NCI-H748 treated with DMSO at 0.1 percent for 48 hours (cell line): ENCODE data around the gene ABCB8.
"Not testable (repeated sequence)": the region's sequence is repeated elsewhere in the genome, so short reads cannot be mapped to it uniquely, and the experiment has no call there.

Experiments used
- DNase-seq: peaks from one replicate; lab custom pipeline; 2025; lab: John Stamatoyannopoulos, UW

Gene ABCB8

GRCh38 chr7:150998341-150998740 lies 29.9 kb upstream of the ABCB8 start:
- no peak for DNase-seq

DNA sequence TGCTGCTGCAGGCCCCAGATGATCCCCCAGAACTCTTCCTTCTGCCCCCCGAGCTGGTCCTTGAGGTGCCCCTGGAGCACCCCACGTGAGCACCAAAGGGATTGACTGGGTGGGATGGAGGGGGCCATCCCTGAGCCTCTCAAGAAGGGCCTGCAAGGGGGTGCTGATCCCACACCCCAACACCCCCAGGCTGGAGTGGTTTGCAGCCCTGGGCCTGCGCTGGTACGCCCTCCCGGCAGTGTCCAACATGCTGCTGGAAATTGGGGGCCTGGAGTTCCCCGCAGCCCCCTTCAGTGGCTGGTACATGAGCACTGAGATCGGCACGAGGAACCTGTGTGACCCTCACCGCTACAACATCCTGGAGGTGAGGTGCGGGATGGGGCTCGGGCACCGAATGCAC lies 29.2 kb upstream of the ABCB8 start:
- DNase-seq = no peak

- DNase-seq = no peak
Observed at GRCh38 chr7:150999497-151000230, 28.6 kb upstream of the ABCB8 start.

DNA sequence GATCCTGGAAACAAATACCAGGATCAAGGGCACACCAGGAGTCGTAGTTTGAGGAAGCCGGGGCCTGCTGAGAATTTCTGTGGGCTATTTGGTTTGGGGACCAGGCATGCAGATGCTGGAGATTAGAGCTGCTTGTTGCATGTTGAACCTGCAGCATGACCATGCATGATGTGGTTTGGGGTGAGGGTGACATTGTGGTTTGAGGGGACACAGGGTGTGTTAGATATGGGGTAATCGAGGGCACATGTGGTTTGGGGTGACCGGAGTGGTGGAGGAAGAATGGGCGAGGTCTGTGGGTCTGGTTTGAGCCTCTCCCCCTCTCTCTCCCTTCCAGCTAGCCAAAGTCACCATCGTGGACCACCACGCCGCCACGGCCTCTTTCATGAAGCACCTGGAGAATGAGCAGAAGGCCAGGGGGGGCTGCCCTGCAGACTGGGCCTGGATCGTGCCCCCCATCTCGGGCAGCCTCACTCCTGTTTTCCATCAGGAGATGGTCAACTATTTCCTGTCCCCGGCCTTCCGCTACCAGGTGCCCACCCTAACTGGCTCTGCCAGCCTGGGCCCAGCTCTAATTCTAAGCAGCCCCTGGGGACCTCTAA lies 27.3 kb upstream of the ABCB8 start:
- no peak for DNase-seq

DNA sequence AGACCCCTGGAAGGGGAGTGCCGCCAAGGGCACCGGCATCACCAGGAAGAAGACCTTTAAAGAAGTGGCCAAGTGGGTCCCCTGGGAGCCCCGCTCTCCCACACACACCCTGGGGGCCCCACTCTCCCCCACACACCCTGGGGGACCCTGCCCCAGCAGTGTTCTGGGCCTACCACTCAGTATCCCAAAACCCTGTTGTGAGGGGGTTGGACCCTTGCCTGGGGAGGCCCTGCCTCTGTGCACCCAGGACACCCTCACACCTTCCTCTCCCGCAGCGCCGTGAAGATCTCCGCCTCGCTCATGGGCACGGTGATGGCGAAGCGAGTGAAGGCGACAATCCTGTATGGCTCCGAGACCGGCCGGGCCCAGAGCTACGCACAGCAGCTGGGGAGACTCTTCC lies 26.7 kb upstream of the ABCB8 start:
- no peak for DNase-seq

GRCh38 chr7:151003572-151003971 lies 24.7 kb upstream of the ABCB8 start:
- DNase-seq = peak; percentile 47

- no peak for DNase-seq
Observed at GRCh38 chr7:151005566-151005965, 22.7 kb upstream of the ABCB8 start.

- DNase-seq = no peak
Observed at GRCh38 chr7:151006590-151007300, 21.5 kb upstream of the ABCB8 start.

DNA sequence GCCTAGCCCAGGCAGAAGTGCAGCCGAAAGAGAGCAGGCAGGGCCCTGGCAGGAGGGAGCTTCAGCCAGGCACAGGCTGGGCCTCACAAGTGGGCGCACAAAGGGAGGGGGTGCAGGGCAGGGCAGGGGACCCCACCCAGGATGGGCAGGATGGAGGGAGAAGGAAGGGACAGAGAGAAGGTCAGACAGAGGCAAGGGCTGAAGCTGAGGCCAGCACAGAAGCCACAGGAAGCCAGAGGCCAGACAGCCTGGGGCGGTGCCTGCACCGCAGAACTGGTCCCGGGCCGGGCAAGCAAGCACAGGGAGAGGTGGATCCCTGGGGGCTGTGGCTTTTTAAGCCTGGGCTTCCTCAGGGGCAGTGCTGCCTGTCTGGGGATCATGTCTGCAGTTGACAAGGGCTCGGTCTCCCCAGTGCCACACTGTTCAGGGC lies 20.8 kb upstream of the ABCB8 start:
- no peak for DNase-seq

GRCh38 chr7:151008143-151008510 lies 20.1 kb upstream of the ABCB8 start:
- DNase-seq = no peak

- DNase-seq = no peak
Observed at GRCh38 chr7:151008511-151009323, 19.5 kb upstream of the ABCB8 start.

GRCh38 chr7:151009327-151010036 lies 18.8 kb upstream of the ABCB8 start:
- no peak for DNase-seq

- no peak for DNase-seq
Observed at GRCh38 chr7:151010037-151010306, 18.3 kb upstream of the ABCB8 start.

GRCh38 chr7:151010307-151011096 lies 17.7 kb upstream of the ABCB8 start:
- no peak for DNase-seq

DNA sequence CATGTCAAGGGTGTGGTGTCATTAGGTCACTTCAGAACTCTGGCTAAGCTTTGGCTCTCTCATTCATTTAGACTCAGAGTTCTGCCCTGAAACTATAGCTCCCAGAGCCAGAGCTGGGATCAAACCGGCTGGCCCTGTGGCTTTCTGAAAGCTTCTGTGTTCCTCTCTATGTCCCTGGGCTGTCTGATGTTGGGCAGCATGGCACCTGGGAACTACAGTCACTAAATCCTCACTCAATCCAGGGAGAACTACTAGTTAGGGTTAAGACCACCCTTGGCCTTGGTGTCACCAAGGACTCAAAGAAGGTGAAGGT lies 17.2 kb upstream of the ABCB8 start:
- DNase-seq = no peak

- not testable (repeated sequence) for DNase-seq
Observed at GRCh38 chr7:151011616-151012015, 16.6 kb upstream of the ABCB8 start.

GRCh38 chr7:151012031-151012692 lies 16.1 kb upstream of the ABCB8 start:
- DNase-seq = no peak

DNA sequence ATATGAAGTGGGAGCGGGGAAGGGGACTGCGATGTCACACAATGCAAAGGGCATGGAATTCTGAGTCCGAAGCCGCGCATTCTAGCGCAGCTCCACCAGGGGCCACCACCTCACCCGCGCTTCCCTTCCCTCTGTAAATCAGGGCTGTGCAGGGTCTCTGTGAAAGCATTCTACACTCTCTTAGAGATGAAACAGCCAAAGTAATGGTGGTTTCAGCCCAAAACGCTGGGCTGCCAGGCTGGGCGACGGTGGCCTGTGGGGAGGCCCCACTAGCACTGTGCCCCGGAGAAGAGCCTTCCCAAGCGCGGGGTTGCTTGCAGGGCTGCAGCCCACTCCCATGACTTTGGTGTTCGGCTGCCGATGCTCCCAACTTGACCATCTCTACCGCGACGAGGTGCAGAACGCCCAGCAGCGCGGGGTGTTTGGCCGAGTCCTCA lies 15.3 kb upstream of the ABCB8 start:
- DNase-seq = no peak

DNA sequence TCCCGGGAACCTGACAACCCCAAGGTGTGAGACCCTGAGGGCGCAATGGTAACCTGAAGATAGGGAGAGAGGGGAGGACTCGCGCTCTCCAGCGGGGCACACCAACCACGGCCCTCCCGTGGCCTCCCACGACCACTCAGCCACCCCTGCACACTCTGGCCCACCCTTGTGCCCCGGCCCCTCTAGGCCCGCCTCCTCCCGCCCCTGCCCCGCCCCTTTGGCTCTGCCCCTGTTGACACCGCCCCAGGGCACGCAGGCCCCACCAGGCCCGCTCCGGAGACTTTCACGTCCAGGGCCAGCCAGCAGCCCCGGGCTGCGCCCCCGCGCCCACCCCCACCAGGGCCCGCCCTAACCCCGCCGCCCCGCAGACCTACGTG lies 14.9 kb upstream of the ABCB8 start:
- DNase-seq = no peak

DNA sequence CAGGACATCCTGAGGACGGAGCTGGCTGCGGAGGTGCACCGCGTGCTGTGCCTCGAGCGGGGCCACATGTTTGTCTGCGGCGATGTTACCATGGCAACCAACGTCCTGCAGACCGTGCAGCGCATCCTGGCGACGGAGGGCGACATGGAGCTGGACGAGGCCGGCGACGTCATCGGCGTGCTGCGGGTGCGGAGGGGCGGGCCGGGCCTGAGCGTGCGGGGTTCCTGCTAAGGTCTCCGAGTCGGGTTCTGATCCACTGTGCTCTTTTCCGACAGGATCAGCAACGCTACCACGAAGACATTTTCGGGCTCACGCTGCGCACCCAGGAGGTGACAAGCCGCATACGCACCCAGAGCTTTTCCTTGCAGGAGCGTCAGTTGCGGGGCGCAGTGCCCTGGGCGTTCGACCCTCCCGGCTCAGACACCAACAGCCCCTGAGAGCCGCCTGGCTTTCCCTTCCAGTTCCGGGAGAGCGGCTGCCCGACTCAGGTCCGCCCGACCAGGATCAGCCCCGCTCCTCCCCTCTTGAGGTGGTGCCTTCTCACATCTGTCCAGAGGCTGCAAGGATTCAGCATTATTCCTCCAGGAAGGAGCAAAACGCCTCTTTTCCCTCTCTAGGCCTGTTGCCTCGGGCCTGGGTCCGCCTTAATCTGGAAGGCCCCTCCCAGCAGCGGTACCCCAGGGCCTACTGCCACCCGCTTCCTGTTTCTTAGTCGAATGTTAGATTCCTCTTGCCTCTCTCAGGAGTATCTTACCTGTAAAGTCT lies 14.3 kb upstream of the ABCB8 start:
- DNase-seq = no peak
